ENCODE results near the gene MECR.

Gene MECR

DNA sequence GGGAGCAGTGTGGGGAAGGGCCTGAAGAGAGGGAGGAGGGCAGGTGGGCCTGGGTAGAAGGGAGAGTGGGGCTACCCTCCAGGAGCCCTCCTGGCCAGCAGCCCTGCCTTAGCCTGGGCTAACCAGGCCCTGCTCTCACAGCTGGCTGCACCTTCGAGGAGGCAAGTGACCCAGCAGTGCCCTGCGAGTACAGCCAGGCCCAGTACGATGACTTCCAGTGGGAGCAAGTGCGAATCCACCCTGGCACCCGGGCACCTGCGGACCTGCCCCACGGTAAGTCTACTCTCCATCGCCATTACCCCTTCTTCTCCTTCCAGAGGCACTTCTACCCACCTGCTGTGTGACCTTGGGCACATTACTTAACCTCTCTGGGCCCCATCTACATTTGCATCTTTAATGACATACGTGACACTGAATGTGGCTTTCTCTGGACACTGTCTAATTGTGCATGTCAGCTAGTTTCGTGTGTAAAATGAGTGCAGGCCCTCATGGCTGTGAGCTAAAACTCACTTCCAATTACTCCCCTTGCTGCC lies 24.5 kb upstream of the MECR start:
- DNase-seq (ENCODE audit: low read depth in 2 of 3, low spot score in 1 of 3) = no peak

DNA sequence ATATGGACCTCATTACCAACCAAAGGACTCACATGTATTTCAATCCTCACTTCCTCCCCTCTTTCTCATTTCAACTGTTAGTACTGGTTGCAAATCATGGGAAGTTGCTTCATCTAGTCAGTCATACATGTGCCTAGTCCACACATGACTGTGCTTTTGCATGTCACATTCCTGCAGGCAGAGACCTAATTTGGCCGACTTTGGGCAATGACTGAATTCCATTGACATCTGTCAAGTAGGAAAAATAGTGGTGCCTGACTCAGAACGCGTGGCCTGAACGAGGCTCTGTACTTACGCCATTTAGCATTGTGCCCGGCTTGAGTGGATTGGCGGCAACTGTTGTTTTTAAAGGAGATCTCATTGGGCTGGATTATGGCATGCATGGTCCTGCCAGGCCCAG lies 23.6 kb upstream of the MECR start:
- DNase-seq (ENCODE audit: low read depth in 2 of 3, low spot score in 1 of 3) = no peak

DNA sequence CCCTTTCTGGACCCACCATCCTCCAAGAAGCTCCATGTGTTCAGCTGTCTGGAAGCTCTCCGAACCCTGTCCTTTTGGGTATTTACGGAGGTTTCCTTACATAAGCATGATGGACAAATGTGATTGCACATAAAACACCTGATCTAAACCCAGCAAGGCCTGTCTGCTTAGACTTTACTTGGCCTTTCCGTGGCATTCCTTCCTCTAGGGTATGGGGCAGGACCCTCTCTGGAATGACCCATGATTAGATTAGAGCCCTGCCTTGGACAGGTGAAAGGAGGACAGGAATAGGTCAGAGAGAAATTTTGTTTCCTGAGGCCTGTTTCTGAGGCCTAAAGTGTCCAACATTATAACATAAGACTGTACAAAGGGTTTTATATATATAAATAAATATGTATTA lies 22.4 kb upstream of the MECR start:
- DNase-seq (ENCODE audit: low read depth in 2 of 3, low spot score in 1 of 3) = no peak

DNA sequence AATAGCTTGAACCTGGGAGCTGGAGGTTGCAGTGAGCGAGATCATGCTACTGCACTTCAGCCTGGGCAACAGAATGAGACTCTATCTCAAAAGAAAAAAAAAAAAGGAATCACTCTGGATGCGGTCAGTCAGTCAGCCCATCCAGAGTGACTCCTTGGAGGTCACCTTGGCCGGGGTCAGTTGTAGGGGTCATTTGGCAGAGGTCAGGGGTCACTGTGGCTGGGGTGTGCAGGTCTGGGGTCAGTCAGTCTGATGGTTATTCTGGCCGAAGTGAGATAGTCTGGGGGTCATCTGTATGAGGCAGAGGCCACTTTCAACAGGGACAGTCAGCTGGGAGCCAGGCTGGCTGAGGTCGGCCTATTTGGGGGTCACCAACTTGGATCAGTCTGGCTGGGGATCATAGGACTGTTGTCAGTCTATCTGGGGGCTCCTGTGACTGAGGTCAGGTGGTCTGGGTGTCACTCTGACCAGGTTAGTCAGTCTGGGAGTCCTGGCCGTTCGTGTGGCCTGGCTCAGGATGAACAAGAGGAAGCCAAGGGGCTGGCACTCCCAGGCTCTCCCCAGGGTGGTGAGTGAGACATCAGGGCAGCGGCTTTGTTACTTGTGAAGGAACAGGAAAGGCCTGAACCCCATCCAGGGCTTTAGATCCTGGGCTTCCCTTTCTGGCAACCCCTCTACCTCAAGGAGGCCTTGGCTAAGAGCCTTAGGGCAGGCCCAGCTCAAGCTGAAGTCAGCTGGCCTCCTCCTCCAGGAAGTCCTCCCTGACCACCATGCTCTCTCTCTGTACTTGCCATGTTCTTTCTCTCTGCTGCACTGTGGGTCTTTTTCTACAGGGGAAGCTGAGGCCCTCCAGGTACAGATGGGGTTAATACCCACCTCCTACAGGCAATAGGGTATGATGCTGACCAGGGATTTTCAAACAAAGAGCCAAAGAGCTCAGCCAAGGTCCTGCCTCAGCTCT lies 20.7 kb upstream of the MECR start:
- DNase-seq (ENCODE audit: low read depth in 2 of 3, low spot score in 1 of 3) = no peak

DNA sequence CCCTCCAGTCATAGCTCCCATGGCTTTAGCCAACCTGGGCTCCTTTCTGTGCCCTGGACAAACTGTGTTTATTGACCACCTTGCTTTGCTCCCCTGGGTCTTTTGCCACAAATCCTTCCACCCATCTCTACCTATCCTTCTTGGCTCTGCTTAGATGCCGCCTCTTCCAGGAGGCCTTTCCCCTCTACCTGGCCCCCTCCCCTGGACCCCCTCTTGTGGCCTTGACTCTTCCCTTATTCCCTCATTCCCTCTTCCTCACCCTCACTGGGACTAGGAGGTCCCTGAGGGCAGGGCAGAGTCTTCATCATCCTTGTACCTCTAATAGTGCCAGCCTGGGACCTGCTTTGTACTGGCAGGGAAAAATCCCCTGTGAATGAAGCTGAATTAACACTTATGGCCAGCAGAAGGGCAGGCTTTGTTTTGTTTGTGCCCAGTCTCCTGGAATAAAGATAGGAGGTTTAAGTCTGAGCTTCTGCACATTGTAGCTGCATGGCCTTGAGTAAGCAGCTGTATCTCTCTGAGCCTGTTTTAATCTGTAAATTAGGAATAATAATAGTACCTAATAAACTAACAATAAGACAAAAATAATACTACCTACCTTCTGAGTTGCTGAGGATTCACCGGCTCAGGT lies 19.3 kb upstream of the MECR start:
- no peak for DNase-seq (ENCODE audit: low read depth in 2 of 3, low spot score in 1 of 3)

DNA sequence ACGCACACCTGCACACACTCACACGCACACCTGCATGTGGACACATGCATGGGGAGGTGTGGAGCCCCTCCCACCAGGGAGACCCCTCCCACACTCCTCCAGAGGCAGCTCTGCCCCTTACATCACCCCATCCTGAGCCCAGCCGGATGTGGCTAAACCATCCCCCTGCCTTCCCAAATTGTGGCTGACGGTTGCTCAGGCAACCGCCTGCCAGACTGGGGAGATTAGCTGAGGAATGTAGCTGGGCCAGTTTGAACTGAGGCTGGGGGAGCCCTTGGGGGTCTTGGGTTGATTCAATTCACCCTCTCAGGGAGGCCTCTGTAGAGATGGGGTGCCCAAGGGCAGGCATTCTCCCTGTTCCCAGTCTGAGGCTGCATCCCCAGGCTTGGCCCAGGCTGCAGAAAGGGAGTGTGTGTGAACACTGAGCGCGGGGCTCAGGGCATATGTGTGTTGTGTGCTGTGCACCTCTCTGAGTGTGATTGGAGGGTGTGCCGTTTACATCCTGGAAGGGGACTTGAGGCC lies 18.5 kb upstream of the MECR start:
- DNase-seq (ENCODE audit: low read depth in 2 of 3, low spot score in 1 of 3) = no peak

DNA sequence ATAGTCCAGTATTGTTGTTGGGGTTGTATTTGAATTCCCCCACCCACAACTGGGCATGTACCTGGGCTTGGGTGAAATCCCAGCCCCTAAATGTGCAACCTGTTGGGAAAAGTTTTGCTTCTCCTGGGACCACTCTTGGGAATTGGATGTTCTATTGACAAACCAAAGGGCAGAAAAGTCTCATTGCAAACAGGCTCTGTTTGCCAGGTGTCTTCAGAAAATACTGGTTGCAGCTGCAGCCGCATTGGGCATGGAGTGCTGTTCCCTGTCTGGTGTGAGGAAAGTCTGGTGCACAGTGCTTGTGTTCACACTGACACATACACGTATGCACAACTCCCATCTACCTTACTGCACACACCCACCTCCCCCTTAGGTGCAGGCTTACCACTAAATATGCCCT lies 17.7 kb upstream of the MECR start:
- no peak for DNase-seq (ENCODE audit: low read depth in 2 of 3, low spot score in 1 of 3)

DNA sequence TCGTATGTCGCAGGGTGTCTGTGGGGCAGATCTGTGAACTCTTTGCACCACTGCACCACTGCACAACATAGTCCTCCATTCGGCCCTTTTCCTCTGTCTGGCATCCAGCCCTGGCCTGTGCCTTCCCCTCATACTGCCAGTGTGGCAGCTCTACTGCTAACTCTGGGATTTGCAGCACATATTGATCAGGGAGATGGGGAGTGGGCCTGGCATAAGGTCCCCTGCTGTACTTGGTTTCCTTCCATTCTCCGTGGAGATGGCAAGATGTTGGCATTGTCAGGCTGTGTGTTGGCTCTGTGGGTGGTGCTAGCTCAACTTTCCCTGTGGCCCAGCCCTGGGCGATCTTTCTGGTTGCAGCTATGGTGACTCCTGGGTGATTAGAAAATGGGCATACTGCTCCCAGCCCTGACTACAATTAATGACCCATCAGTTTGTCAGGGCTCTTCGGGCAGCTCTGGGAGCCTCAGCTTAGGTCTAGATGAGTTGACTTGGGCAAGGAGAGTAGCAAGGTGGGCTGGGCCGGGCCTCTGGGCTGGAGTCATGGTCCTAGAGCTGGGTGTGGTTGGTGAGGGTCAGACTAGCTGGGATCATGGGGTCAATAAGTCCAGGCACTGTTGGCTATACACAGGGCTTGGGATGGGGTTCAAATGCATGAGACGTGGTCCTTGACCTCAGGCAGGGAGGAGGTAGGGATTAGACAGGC lies 17.0 kb upstream of the MECR start:
- no peak for DNase-seq (ENCODE audit: low read depth in 2 of 3, low spot score in 1 of 3)

DNA sequence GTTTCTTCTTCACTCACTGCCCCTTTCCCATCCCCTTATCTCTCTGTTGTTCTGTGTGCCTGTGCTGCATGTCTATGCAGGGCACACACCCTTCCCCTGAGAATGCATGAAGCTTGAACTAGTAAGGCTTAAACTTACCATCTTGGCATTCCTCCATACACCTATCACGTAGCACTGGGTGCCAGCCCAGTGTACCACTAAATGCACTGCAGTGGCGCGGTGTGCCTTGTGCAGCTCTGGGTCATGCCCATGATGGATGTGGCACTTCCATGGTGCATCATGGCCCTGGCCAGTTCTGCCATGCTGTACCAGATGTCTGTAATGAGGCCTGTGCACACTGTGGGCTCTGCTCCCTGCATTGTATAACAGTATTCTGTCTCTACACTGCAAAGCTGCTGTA lies 16.3 kb upstream of the MECR start:
- DNase-seq (ENCODE audit: low read depth in 2 of 3, low spot score in 1 of 3) = no peak

DNA sequence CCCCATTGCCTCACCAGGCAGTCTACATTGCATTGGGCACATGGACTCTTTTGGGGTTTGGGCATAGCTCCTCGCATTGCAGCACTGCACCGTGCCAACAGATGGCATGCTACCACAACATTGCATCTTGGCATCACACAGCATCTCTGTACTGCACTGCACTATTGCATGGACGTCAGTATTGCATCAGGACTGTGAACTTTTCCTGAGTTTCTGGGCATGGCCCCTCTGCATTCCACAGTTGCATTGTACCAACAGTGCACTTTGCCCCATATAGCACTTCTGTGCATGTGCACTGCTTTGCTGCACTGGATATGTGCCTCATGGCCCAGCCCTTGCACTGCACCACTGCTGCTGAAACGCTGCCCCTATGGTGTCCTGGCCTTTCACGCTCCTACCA lies 15.1 kb upstream of the MECR start:
- no peak for DNase-seq (ENCODE audit: low read depth in 2 of 3, low spot score in 1 of 3)

DNA sequence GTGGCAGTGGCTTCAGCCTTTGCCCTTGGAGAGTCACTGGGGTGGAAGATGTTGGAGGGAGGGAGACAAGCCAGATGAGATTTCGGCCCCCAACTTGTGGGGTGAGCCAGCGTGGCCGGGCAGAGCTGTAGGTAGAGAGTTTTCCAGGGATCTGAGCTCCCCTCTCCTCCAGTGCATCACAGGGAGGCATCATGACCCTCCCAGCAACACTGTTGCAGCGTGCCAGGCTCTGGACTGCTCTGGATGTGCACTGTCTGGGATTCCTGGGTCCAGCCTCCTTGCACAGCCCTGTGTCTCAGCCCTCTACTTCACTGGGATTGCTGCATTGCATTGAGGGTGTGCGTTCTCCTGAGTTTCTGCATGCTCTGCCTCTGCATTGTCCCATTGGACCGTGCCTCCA lies 14.5 kb upstream of the MECR start:
- DNase-seq (ENCODE audit: low read depth in 2 of 3, low spot score in 1 of 3) = no peak

DNA sequence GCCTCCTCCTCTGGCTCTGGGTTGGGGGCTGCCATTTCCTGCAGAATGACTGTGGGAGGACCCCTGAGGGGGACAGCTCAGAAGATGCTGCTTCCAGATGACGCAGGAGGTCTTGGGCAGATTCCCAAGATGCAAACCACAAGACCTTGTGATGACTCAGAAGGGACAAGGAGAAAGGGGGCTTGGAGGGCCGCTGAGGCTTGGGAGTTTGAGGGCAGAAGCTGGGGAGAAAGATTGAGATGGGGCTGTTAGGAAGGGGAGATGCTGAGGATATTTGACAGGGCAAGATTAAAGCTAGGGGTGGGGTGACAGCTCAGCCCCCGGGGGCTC lies 13.1 kb upstream of the MECR start:
- DNase-seq (ENCODE audit: low read depth in 2 of 3, low spot score in 1 of 3) = no peak

DNA sequence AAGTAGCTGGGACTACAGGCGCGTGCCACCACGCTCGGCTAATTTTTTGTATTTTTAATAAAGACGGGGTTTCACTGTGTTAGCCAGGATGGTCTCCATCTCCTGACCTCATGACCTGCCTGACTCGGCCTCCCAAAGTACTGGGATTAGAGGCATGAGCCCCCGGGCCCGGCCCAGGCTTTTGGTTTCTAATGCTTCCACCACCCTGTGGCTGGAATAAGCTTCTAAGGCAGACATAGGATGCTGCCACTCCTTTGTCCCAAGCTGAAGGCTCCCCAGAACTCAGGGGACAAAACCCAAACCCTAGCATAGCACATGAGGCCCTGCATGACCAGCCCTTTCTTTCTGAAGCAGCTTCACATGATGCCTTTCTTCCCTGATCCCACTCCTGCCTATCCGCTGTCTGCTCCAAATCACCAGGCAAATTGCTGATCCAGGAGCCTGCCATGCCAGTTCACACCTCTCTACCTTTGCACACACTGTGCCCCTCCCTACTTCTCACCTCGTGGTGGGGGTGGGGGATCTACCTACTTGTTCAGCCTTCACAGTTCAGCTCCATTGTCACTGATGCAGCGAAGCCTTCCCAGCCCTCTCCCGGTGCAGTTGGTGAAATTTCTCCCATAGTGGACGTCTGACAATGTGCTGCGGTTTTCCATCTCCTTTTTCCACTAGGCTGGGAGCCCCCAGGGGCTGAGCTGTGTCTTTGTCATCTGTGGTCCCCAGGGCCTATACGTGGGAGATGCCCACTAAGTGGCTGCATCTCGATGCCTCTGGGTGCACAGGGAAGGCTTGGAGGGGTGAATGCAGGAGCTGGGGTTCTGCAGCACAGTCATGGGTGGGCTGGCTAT lies 12.5 kb upstream of the MECR start:
- DNase-seq (ENCODE audit: low read depth in 2 of 3, low spot score in 1 of 3) = no peak

DNA sequence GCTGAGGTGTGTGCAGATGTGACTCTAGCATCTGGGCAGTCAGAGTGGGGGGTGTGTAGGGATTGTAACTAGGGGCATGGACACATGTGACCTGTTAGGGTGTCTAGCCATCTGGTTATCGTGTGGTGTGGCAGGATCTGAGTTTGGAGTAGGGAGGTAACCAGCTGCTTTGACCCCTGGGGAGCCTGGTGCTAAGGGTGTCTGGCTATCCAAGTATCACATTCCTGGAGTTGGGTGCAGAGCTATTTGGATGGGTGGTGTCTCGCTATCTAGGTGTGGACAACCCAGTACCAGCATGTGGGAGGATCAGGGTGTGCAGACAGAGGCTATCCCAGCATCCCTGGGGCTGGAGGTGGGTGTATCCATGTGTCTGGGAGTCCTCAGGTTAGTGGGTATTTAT lies 10.3 kb upstream of the MECR start:
- no peak for DNase-seq (ENCODE audit: low read depth in 2 of 3, low spot score in 1 of 3)

DNA sequence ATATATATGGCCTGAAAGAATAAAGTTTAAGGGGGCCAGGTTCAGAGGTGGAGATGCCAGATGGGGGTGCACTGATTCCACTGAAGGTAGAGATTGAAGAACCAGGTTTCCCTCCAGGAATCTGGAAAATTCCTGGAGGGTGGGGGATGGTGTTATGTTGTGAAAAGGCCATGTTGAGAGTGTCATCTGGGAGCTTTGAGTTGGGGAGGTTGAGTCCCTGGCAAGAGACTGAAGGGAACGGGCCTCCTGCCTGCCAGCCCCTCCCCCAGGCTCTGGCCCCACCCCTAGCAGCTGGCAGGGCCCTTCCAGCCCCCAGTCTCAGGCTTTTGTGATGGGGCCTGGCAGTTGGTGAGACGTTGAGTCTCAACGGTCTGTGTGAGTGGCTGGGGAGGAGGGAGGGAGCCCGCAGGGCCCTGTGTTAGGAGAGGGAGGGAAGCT lies 9.7 kb upstream of the MECR start:
- no peak for DNase-seq (ENCODE audit: low read depth in 2 of 3, low spot score in 1 of 3)

DNA sequence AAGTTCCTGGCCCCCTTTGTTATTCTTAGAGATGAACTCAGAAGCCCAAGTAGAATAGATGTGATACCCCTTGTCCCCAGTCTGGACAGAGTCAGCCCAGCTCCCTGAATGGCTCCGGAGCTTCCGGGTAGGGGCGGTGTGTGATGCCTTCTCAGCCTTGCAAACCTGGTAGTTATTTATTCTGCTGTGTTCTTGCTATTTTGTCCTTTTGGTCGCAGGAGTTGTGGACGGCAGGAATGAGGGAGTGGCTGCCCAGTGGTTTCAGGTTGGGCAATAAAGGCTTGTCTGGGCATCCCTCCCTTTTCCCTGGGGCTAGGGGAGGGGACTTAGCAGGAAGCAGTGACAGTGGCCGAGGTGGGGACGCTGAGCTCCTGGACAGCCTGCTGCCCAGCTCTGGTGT lies 8.4 kb upstream of the MECR start:
- no peak for DNase-seq (ENCODE audit: low read depth in 2 of 3, low spot score in 1 of 3)

DNA sequence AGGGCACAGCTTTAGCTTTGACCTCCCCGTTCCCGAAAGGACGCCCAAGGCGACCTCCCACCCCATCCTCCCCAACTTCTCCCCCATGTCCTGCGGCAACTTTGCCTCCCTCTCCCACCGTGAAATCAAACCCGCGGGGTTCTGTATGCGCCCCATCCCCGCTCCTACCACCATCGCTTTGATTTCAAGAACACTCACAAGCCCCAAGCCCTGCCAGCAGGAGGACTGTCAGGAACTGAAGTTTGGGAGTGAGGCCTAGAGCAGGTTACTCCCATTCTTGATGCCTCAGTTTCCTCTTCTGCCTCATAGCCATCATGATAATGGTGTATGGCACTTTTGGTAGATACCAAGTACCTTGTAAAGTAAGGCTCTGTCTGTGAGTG lies 7.9 kb upstream of the MECR start:
- DNase-seq (ENCODE audit: low read depth in 2 of 3, low spot score in 1 of 3) = no peak

DNA sequence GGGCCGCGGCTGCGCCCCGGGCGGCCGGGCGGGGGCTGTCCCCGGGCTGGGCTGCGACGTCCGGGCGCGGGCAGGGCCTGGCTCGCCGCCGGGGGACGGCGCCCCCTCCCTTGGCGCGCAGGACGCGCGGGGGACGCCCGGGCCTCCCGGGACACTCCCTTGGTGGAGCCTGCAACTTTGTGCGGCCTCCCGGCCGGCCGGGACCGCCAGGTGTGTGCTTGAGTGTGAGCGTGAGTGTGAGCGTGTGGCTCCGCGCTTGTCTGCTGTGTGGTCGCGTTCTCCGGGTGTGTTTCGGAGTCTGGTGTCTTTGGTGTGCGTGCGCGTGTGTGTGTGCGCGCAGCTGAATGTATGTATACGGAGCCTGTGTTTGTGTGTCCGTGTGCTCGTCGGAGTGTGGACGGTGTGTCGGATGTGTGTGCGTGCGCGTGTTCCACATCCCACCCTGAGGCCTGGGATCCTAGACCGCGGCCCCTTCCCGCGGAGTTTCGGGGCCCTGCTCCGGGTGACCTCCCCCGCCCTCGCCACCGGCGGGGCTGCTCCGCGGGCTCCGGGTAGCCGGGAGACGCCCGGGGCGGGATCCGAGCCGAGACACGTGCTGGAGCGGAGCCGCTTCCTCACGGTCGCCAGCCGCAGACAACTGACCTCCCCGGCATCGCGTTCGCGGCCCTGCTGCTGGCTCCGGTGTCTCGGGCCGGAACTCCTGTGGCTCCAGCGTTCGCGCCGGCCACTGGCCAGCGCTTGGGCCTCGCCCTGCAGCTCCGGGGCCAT lies 7.3 kb upstream of the MECR start:
- DNase-seq (ENCODE audit: low read depth in 2 of 3, low spot score in 1 of 3) = no peak

DNA sequence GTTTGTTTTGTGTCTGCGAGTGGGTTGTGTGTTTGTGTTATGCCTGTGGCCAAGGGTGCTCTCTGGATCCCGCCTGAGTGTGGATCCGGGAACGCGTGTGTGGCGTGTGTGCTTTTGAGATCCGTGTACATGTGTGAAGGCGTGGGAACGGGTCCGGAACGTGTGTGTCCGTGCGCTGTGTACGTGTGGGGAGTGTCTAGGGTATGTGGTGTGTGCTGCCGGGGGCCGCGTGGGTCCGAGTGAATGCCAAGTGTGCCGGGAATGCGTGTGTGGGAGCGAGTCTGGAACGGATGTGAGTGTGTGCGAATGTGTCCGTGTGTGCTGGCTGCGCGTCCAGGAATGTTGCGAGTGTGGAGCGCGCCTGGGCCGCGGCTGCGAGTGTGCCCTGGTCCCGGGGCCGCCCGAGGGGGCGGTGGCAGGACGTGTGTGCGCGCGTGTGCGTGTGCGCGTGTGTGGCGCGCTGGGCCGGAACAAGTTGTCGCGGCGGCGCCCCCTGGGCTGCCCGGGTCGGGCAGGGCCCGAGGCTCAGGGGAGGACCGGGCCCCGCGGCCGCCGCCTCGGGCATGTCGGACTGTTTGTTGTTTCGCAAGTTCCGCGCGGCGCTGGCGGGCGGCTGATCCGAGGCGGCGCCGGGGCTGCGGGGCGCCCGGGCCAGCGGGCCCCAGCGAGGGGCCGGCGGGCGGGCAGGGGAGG lies 6.5 kb upstream of the MECR start:
- DNase-seq (ENCODE audit: low read depth in 2 of 3, low spot score in 1 of 3) = no peak
